ENCODE measurements around the gene NPR1.

The NPR1 gene

GRCh38 chr1:153735090-153735420 is 56.6 kb downstream of the NPR1 start:
- no peak for DNase-seq (ENCODE audit: low read depth, low spot score)
- Histone ChIP-seq H3K9me3 (ENCODE audit: low read depth, low read length) (no peaks in the 10 kb centered on the region), H3K27ac (peak overlapping the region; percentile 19; the same call in 1 of the 2 replicates), H3K36me3 (ENCODE audit: insufficient read depth, low read length) (peaks cover under 1% of the 10 kb centered on the region; the same call in 1 of the 2 replicates), H3K4me3 (no peak overlapping the region), H3K9ac (ENCODE audit: insufficient read length) (no peak overlapping the region)
- no peak for TF ChIP-seq EZH2 (IDR thresholded peaks at IDR 0.05)
- no peak for TF ChIP-seq POLR2AphosphoS5 (IDR thresholded peaks at IDR 0.05; ENCODE audit: borderline replicate concordance, low read depth, low read length)
- no peak for TF ChIP-seq FOXP2 (optimal IDR thresholded peaks at IDR 0.05; ENCODE audit: control extremely low read depth, extremely low read length, insufficient read depth)

GRCh38 chr1:153741986-153742385 is 63.5 kb downstream of the NPR1 start:
- peaks cover 59% of the 10 kb centered on the region for H3K36me3 ChIP-seq (ENCODE audit: insufficient read depth, low read length)

GRCh38 chr1:153742411-153743142 is 64.1 kb downstream of the NPR1 start:
- Histone ChIP-seq H3K4me3 (no peak overlapping the region), H3K9me3 (ENCODE audit: low read depth, low read length) (no peaks in the 10 kb centered on the region), H3K27ac (no peak overlapping the region), H3K9ac (ENCODE audit: insufficient read length) (no peak overlapping the region), H3K36me3 (ENCODE audit: insufficient read depth, low read length) (peaks cover 65% of the 10 kb centered on the region)
- TF ChIP-seq POLR2AphosphoS5 (IDR thresholded peaks at IDR 0.05; ENCODE audit: borderline replicate concordance, low read depth, low read length) (no peak), EZH2 (IDR thresholded peaks at IDR 0.05) (no peak), FOXP2 (optimal IDR thresholded peaks at IDR 0.05; ENCODE audit: control extremely low read depth, extremely low read length, insufficient read depth) (no peak)
- DNase-seq (ENCODE audit: low read depth, low spot score) = no peak

More at GRCh38 chr1:153741986-153742385, 63.5 kb downstream of the NPR1 start:
- no peak for TF ChIP-seq EZH2 (IDR thresholded peaks at IDR 0.05)
- no peak for TF ChIP-seq FOXP2 (optimal IDR thresholded peaks at IDR 0.05; ENCODE audit: control extremely low read depth, extremely low read length, insufficient read depth)
- no peak for TF ChIP-seq POLR2AphosphoS5 (IDR thresholded peaks at IDR 0.05; ENCODE audit: borderline replicate concordance, low read depth, low read length)
- H3K9ac ChIP-seq (ENCODE audit: insufficient read length) = no peak overlapping the region
- no peak overlapping the region for H3K4me3 ChIP-seq
- no peak overlapping the region for H3K27ac ChIP-seq
- DNase-seq (ENCODE audit: low read depth, low spot score) = no peak
- no peaks in the 10 kb centered on the region for H3K9me3 ChIP-seq (ENCODE audit: low read depth, low read length)

All from SK-N-MC (cell line).